IMR-90 (cell line): ENCODE data around the gene HADHB. TPM values are rescaled to one million over a fixed set of nuclear protein-coding genes. Genes with fewer than 3 reads are reported as not detected.
"Not testable (repeated sequence)": the region's sequence is repeated elsewhere in the genome, so short reads cannot be mapped to it uniquely, and the experiment has no call there.

Experiments used
- ATAC-seq: fragments of 200-7000 bp; cut with Tn5 transposase; 2 replicates; pipeline ENCODE4 v1.9.1; 2020; ENCODE audit warnings: low read depth, mild to moderate bottlenecking, moderate library complexity
- BruUV-seq: library from RNA; stranded (reverse); fragments of 400-500 nt; replicated peaks from 2 replicates; lab custom pipeline; 2021; lab: Mats Ljungman, UMichigan
- CTCF ChIA-PET: fragments of 300-600 bp; formaldehyde crosslinking; extraction: SDS; loops from one replicate; lab custom pipeline; 2021; ENCODE audit warnings: antibody characterized with exemption; lab: Yijun Ruan, JAX
- POLR2A ChIA-PET: fragments of 300-600 bp; sonication (Branson Sonifier 250); formaldehyde crosslinking; loops from one replicate; lab custom pipeline; 2022; ENCODE audit warnings: antibody characterized with exemption; ENCODE audit not compliant: unreplicated experiment; lab: Charles Lee
- DNase-seq: peaks from one replicate; pipeline ENCODE4 v3.0.0; 2013
- H2AFZ ChIP-seq: replicated peaks from 2 replicates; pipeline ENCODE3; 2013; ENCODE audit warnings: low read length, mild to moderate bottlenecking; ENCODE audit not compliant: poor library complexity
- H2AK5ac ChIP-seq: 2 replicates; pipeline ENCODE4 v1.6.1; 2013; ENCODE audit warnings: low read depth, low read length, inconsistent platforms
- H2AK9ac ChIP-seq: replicated peaks from 2 replicates; pipeline ENCODE3; 2013; ENCODE audit warnings: mild to moderate bottlenecking, low read depth, low read length, moderate library complexity; ENCODE audit not compliant: poor library complexity
- H2BK120ac ChIP-seq: 2 replicates; pipeline ENCODE4 v1.6.1; 2013; ENCODE audit warnings: low read depth, low read length, inconsistent platforms
- H2BK15ac ChIP-seq: 3 replicates; pipeline ENCODE4 v1.6.1; 2013; ENCODE audit warnings: low read depth, low read length, inconsistent platforms
- H2BK20ac ChIP-seq: 2 replicates; pipeline ENCODE4 v1.6.1; 2013; ENCODE audit warnings: low read depth, mild to moderate bottlenecking, inconsistent platforms, low read length, moderate library complexity
- H2BK5ac ChIP-seq: 2 replicates; pipeline ENCODE4 v1.6.1; 2013; ENCODE audit warnings: mild to moderate bottlenecking, low read depth, low read length, inconsistent platforms; ENCODE audit not compliant: poor library complexity, severe bottlenecking
- H3K14ac ChIP-seq: replicated peaks from 2 replicates; pipeline ENCODE4 v1.6.1; 2013; ENCODE audit warnings: low read depth, low read length, inconsistent platforms
- H3K18ac ChIP-seq: 2 replicates; pipeline ENCODE4 v1.6.1; 2013; ENCODE audit warnings: low read depth, low read length, control low read depth
- H3K23ac ChIP-seq: 2 replicates; pipeline ENCODE4 v1.6.1; 2013; ENCODE audit warnings: low read depth, low read length, inconsistent platforms
- H3K27ac ChIP-seq: 2 replicates; pipeline ENCODE4 v1.5.1; 2013; ENCODE audit warnings: mild to moderate bottlenecking, control low read depth, low read length; ENCODE audit not compliant: insufficient read depth
- H3K27me3 ChIP-seq: 2 replicates; pipeline ENCODE4 v1.6.1; 2013; ENCODE audit warnings: low read length; ENCODE audit not compliant: control insufficient read depth, insufficient read depth
- H3K36me3 ChIP-seq: 2 replicates; pipeline ENCODE4 v1.6.1; 2013; ENCODE audit warnings: low read length, mixed read lengths; ENCODE audit not compliant: control insufficient read depth, insufficient read depth
- H3K4ac ChIP-seq: 2 replicates; pipeline ENCODE4 v1.6.1; 2013; ENCODE audit warnings: low read depth, low read length, inconsistent platforms
- H3K4me1 ChIP-seq: 2 replicates; pipeline ENCODE4 v1.6.1; 2013; ENCODE audit warnings: low read length, mixed read lengths; ENCODE audit not compliant: control insufficient read depth, insufficient read depth
- H3K4me2 ChIP-seq: 2 replicates; pipeline ENCODE4 v1.6.1; 2013; ENCODE audit warnings: low read depth, mild to moderate bottlenecking, control low read depth, low read length, moderate library complexity
- H3K4me3 ChIP-seq: 2 replicates; pipeline ENCODE4 v1.5.1; 2013; ENCODE audit warnings: low read depth, mild to moderate bottlenecking, control low read depth, low read length, moderate library complexity; ENCODE audit not compliant: insufficient read depth
- H3K56ac ChIP-seq: 2 replicates; pipeline ENCODE4 v1.6.1; 2013; ENCODE audit warnings: low read length, inconsistent platforms; ENCODE audit not compliant: insufficient read depth; ENCODE audit errors: extremely low read depth
- H3K79me1 ChIP-seq, 2 experiments: 2 replicates each; pipeline ENCODE4 v1.6.1; 2013; ENCODE audit warnings: low read length in 2 of 2, inconsistent platforms in 1 of 2, low read depth in 1 of 2
- H3K9ac ChIP-seq: 2 replicates; pipeline ENCODE4 v1.6.1; 2013; ENCODE audit warnings: low read depth, low read length, control low read depth
- H3K9me1 ChIP-seq: 2 replicates; pipeline ENCODE4 v1.6.1; 2013; ENCODE audit warnings: low read length, inconsistent platforms; ENCODE audit not compliant: insufficient read depth
- H3K9me3 ChIP-seq: 2 replicates; pipeline ENCODE4 v1.6.1; 2013; ENCODE audit warnings: low read length; ENCODE audit not compliant: control insufficient read depth, insufficient read depth
- H4K20me1 ChIP-seq: 2 replicates; pipeline ENCODE4 v1.6.1; 2013; ENCODE audit warnings: low read length, inconsistent platforms; ENCODE audit not compliant: insufficient read depth
- H4K5ac ChIP-seq: 2 replicates; pipeline ENCODE4 v1.6.1; 2013; ENCODE audit warnings: mild to moderate bottlenecking, low read depth, low read length, control low read depth
- H4K8ac ChIP-seq, 2 experiments: 2 replicates each; pipeline ENCODE4 v1.6.1; 2013; ENCODE audit warnings: low read depth in 2 of 2, low read length in 2 of 2, control low read depth in 1 of 2, inconsistent platforms in 1 of 2
- H4K91ac ChIP-seq: 2 replicates; pipeline ENCODE4 v1.6.1; 2013; ENCODE audit warnings: low read depth, low read length, inconsistent platforms; ENCODE audit not compliant: insufficient read depth
- WGBS, 2 experiments: methylation state at CpG; one replicate each; pipeline versions ENCODE4 v1.1.5 to v1.1.7; 2013; ENCODE audit warnings: missing lambda C conversion rate in 2 of 2; ENCODE audit not compliant: insufficient read length in 1 of 2; ENCODE audit errors: extremely low coverage in 2 of 2; 5-methylcytosine and 5-hydroxymethylcytosine counted together
- dilution Hi-C: fragments of 300-500 bp; cut with HindIII; formaldehyde crosslinking; loops from one replicate; pipeline ENCODE4 v1.14.3; 2018; ENCODE audit warnings: low sequenced_read_pairs; ENCODE audit not compliant: unreplicated experiment
- in situ Hi-C: fragments of 300-500 bp; cut with MboI; formaldehyde crosslinking; loops from 3 replicates; pipeline ENCODE4 v1.14.3; 2019; ENCODE audit warnings: low sequenced_read_pairs, inconsistent platforms, mixed read lengths
- intact Hi-C: fragments of 100-400 bp; cut with micrococcal nuclease; formaldehyde crosslinking; loops from 2 replicates; pipeline ENCODE4 v1.10.0; 2022
- polyA plus RNA-seq, 3 experiments: library from polyadenylated mRNA; depleted of rRNA; stranded (reverse); fragments of >200 nt; gene quantifications; 2 replicates each; pipeline ENCODE4 v1.2.3, GENCODE V29; 2012; ENCODE audit warnings: low replicate concordance in 1 of 3
- total RNA-seq: library from RNA; depleted of rRNA; stranded (reverse); fragments of >200 nt; gene quantifications from 2 replicates; pipeline ENCODE4 v1.2.3, GENCODE V29; 2012

Gene HADHB
- total and polyA plus RNA-seq, 2 of the 4 experiments (the other 2 are of a cell fraction), result 67.9 to 79.8 TPM

GRCh38 chr2:26305094-26305493 lies 60.4 kb downstream of the HADHB start:
- H3K9me1 ChIP-seq, H3K79me1 ChIP-seq, H3K9ac ChIP-seq, H3K14ac ChIP-seq, H2AFZ ChIP-seq, H3K4me3 ChIP-seq, H4K20me1 ChIP-seq, ATAC-seq, CTCF ChIA-PET, H2AK9ac ChIP-seq, H3K18ac ChIP-seq, H3K4me2 ChIP-seq, H2BK20ac ChIP-seq, H2BK15ac ChIP-seq, H3K27ac ChIP-seq, in situ Hi-C loops, H4K5ac ChIP-seq, H4K91ac ChIP-seq, H3K4me1 ChIP-seq, H4K8ac ChIP-seq, H2BK5ac ChIP-seq, POLR2A ChIA-PET, H2AK5ac ChIP-seq, H3K23ac ChIP-seq, H3K4ac ChIP-seq, intact Hi-C loops, H3K9me3 ChIP-seq, H3K36me3 ChIP-seq, dilution Hi-C loops, H3K27me3 ChIP-seq, DNase-seq, BruUV-seq, H3K56ac ChIP-seq, H2BK120ac ChIP-seq: not testable (repeated sequence)
- WGBS, 2 experiments, result 92% methylated on average over 2 of the region's 7 CpGs; no CpG with 5 or more reads in 1 of the 2 experiments
